CD14-positive monocyte (primary cell): ENCODE measurements around the gene CPNE9. TPM values are rescaled to one million over a fixed set of nuclear protein-coding genes. Genes with fewer than 3 reads are reported as not detected.

Source experiments
- DNase-seq, 3 donors: peaks; one replicate each; pipeline ENCODE4 v3.0.0-alpha.2; 2011 to 2022
- H2AFZ ChIP-seq: 2 replicates; pipeline ENCODE4 v1.6.0; 2012; ENCODE audit warnings: mild to moderate bottlenecking, low read depth, low read length, inconsistent platforms; ENCODE audit not compliant: insufficient read depth, poor library complexity, severe bottlenecking
- H3K27ac ChIP-seq, 2 donors: 1 replicate in 1 of 2; 2 replicates in 1 of 2; pipeline ENCODE4 v1.5.1; 2012 to 2013; ENCODE audit warnings: low read length in 2 of 2, control low read depth in 1 of 2, inconsistent platforms in 1 of 2, low read depth in 1 of 2, mild to moderate bottlenecking in 1 of 2
- H3K27me3 ChIP-seq, 2 donors: one replicate each; pipeline versions ENCODE4 v1.6.0 to v1.6.1; 2011 to 2013; ENCODE audit warnings: low read length in 2 of 2; ENCODE audit not compliant: control insufficient read depth in 2 of 2, insufficient read depth in 2 of 2
- H3K36me3 ChIP-seq, 2 donors: replicated peaks in 1 of 2; 1 replicate in 1 of 2; 2 replicates in 1 of 2; pipeline versions ENCODE4 v1.5.1 to v1.6.1; 2012 to 2013; ENCODE audit warnings: low read length in 2 of 2, control low read depth in 1 of 2, inconsistent platforms in 1 of 2, mild to moderate bottlenecking in 1 of 2; ENCODE audit not compliant: insufficient read depth in 2 of 2, control insufficient read depth in 1 of 2
- H3K4me1 ChIP-seq, 2 donors: 1 replicate in 1 of 2; 2 replicates in 1 of 2; pipeline versions ENCODE4 v1.5.1 to v1.6.1; 2012 to 2013; ENCODE audit warnings: low read length in 2 of 2, control low read depth in 1 of 2, inconsistent platforms in 1 of 2, mild to moderate bottlenecking in 1 of 2, moderate library complexity in 1 of 2; ENCODE audit not compliant: insufficient read depth in 2 of 2, control insufficient read depth in 1 of 2
- H3K4me2 ChIP-seq: replicated peaks from 2 replicates; pipeline ENCODE3; 2012; ENCODE audit warnings: low read length, moderate library complexity, mild to moderate bottlenecking; ENCODE audit not compliant: poor library complexity, severe bottlenecking; ENCODE audit errors: extremely low read depth
- H3K4me3 ChIP-seq, 3 experiments: fragments of 200-600 bp in 1 of 3; sonication (generic) in 1 of 3; replicated peaks in 1 of 3; 1 replicate in 2 of 3; 2 replicates in 1 of 3; pipeline ENCODE4 v1.5.1; 2011 to 2013; ENCODE audit warnings: low read length in 3 of 3, mild to moderate bottlenecking in 3 of 3, control low read depth in 2 of 3, low read depth in 2 of 3, inconsistent platforms in 1 of 3, moderate library complexity in 1 of 3
- H3K79me2 ChIP-seq: 2 replicates; pipeline ENCODE4 v1.6.0; 2012; ENCODE audit warnings: mild to moderate bottlenecking, control low read depth, inconsistent platforms, low read length, moderate library complexity; ENCODE audit not compliant: insufficient read depth
- H3K9ac ChIP-seq: 2 replicates; pipeline ENCODE4 v1.6.0; 2017; ENCODE audit warnings: low read length, mild to moderate bottlenecking; ENCODE audit not compliant: insufficient read depth, poor library complexity, severe bottlenecking
- H3K9me3 ChIP-seq, 2 donors: replicated peaks in 1 of 2; 1 replicate in 1 of 2; 2 replicates in 1 of 2; pipeline versions ENCODE4 v1.5.1 to v1.6.1; 2012 to 2013; ENCODE audit warnings: low read length in 2 of 2, control low read depth in 1 of 2; ENCODE audit not compliant: control insufficient read depth in 1 of 2, insufficient read depth in 1 of 2
- H4K20me1 ChIP-seq: 2 replicates; pipeline ENCODE4 v1.6.0; 2012; ENCODE audit warnings: mild to moderate bottlenecking, low read length, control low read depth, moderate library complexity; ENCODE audit not compliant: insufficient read depth
- H3K27ac Mint-ChIP-seq, 7 donors: one replicate each; pipeline ENCODE4 v1.8.0; 2020; ENCODE audit warnings: mild to moderate bottlenecking in 7 of 7, mixed read lengths in 7 of 7, moderate library complexity in 6 of 7, inconsistent platforms in 2 of 7
- H3K27me3 Mint-ChIP-seq, 3 donors: one replicate each; pipeline ENCODE4 v1.8.0; 2021 to 2022; ENCODE audit warnings: low read depth in 3 of 3, mild to moderate bottlenecking in 3 of 3, mixed read lengths in 3 of 3, moderate library complexity in 3 of 3, inconsistent platforms in 1 of 3
- H3K36me3 Mint-ChIP-seq, 2 donors: one replicate each; pipeline ENCODE4 v1.8.0; 2020; ENCODE audit warnings: mixed read lengths in 2 of 2, inconsistent platforms in 1 of 2, mild to moderate bottlenecking in 1 of 2
- H3K4me1 Mint-ChIP-seq: one replicate; pipeline ENCODE4 v1.8.0; 2020; ENCODE audit warnings: mild to moderate bottlenecking, mixed read lengths
- H3K4me3 Mint-ChIP-seq, 2 donors: one replicate each; pipeline ENCODE4 v1.8.0; 2020; ENCODE audit warnings: mild to moderate bottlenecking in 2 of 2, mixed read lengths in 2 of 2, moderate library complexity in 1 of 2
- H3K9me3 Mint-ChIP-seq, 7 donors: one replicate each; pipeline ENCODE4 v1.8.0; 2020 to 2022; ENCODE audit warnings: mixed read lengths in 7 of 7, mild to moderate bottlenecking in 6 of 7, moderate library complexity in 6 of 7, inconsistent platforms in 2 of 7
- WGBS: methylation state at CpG from one replicate; pipeline ENCODE4 v1.1.5; 2013; ENCODE audit warnings: missing lambda C conversion rate; ENCODE audit not compliant: insufficient coverage; 5-methylcytosine and 5-hydroxymethylcytosine counted together
- intact Hi-C, 2 donors: fragments of 100-400 bp; cut with micrococcal nuclease; formaldehyde crosslinking; loops; one replicate each; pipeline versions ENCODE4 v1.15.0 to v1.15.1; 2023
- polyA plus RNA-seq, 3 donors: library from polyadenylated mRNA; depleted of rRNA in 1 of 3; unstranded in 2 of 3; stranded (reverse) in 1 of 3; fragments of 300-500 nt in 2 of 3; fragments of >200 nt in 1 of 3; fragmentation: Illumina TruSeq in 2 of 3; gene quantifications; 1 replicate in 2 of 3; 2 replicates in 1 of 3; pipeline ENCODE4 v1.2.3, GENCODE V29; 2012 to 2021
- TF ChIP-seq, protein P1 (sequence below): fragments of 200-600 bp; IDR thresholded peaks from one replicate; pipeline ENCODE4 v1.8.0; 2022; ENCODE audit warnings: antibody characterized with exemption, mild to moderate bottlenecking

CPNE9 gene
- polyA plus RNA-seq, 3 donors, result 0.51 to 0.55 TPM; not detected in 1

DNA sequence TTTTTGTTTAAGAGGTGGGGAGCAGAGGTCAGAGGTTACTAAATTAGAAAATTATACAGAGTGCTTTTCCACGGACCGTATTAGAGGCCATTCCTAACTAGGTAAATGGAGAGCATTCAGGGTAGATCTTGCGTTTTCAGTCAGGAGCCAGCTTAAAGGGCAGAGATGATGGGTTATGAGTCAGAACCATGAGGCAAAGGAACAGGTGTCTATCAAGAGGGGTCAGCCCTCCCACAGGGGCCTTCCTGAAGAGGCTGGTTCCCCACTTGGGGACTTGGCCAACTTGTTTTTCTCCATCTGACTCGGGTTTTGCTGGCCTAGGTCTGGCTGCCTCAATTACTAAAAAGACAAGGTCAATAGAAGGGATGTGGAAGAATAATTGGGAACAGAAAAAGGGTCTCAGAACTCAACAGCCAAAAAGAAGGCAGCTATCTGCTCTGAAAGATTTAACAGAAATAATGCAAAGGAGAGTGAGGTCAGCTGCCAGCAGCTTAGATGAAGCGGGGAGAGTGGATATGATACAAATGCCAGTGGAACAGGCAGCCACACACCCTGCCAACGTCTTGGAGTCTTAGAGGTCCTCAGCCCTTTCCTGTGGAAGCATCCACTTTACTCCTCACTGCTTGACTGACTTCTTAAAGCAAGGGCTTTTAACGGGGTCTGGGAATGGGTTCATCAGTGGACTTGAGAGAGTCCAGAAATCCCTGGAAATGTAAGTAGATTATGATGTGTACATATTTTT, 36.8 kb upstream of the CPNE9 start:
- H4K20me1 ChIP-seq, result peaks cover 99% of the 10 kb centered on the region
- no peak overlapping the region for H3K27ac ChIP-seq
- WGBS, result 86% methylated on average over 5 of the region's 7 CpGs
- intact Hi-C loops, result loop anchor here in 1 of 2 donors (10.0 kb wide), 1 partner anchor 212 kb away; no protein-coding TSS in a partner anchor
- peak overlapping the region in 3 of 7 donors; percentile 3 to 75 (median 46) for H3K27ac Mint-ChIP-seq
- peaks cover 94 to 100% of the 10 kb centered on the region in 2 donors for H3K36me3 ChIP-seq
- H3K4me3 ChIP-seq, result no peak overlapping the region
- no peak overlapping the region for H3K4me3 Mint-ChIP-seq
- H3K4me1 Mint-ChIP-seq, result no peaks in the 10 kb centered on the region
- H3K27me3 Mint-ChIP-seq, result no peaks in the 10 kb centered on the region
- DNase-seq, result no peak
- H3K4me2 ChIP-seq, result no peak overlapping the region
- no peaks in the 10 kb centered on the region for H3K9me3 ChIP-seq
- no peaks in the 10 kb centered on the region for H3K27me3 ChIP-seq
- peaks cover 88 to 96% of the 10 kb centered on the region in 2 donors for H3K36me3 Mint-ChIP-seq
- no peak overlapping the region for H3K9ac ChIP-seq
- no peaks in the 10 kb centered on the region for H3K4me1 ChIP-seq
- peaks cover 0 to 1% (median 0%) of the 10 kb centered on the region in 7 donors for H3K9me3 Mint-ChIP-seq
- TF ChIP-seq, protein P1, sequence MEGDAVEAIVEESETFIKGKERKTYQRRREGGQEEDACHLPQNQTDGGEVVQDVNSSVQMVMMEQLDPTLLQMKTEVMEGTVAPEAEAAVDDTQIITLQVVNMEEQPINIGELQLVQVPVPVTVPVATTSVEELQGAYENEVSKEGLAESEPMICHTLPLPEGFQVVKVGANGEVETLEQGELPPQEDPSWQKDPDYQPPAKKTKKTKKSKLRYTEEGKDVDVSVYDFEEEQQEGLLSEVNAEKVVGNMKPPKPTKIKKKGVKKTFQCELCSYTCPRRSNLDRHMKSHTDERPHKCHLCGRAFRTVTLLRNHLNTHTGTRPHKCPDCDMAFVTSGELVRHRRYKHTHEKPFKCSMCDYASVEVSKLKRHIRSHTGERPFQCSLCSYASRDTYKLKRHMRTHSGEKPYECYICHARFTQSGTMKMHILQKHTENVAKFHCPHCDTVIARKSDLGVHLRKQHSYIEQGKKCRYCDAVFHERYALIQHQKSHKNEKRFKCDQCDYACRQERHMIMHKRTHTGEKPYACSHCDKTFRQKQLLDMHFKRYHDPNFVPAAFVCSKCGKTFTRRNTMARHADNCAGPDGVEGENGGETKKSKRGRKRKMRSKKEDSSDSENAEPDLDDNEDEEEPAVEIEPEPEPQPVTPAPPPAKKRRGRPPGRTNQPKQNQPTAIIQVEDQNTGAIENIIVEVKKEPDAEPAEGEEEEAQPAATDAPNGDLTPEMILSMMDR, result no peak
- H2AFZ ChIP-seq, result no peak overlapping the region
- peaks cover 50% of the 10 kb centered on the region for H3K79me2 ChIP-seq

DNA sequence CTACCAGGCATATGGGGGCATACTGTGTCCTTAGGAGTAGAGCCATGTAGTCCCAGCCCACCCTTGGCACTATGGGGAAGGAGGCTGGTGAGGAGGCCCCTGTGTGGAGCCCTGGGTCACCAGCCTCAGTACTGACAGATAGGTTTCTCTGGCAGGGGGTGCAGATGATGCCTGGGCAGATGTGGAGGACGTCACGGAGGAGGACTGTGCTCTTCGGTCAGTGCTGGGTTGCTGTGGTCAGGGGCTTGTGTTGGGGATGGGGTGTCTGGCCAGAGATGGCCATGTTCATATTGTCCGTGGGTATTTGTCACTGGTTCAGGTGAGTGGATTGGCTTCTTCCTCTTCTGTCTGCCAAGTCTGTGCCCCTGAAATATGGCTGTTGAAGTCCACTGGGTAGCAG, 34.4 kb upstream of the CPNE9 start:
- Histone ChIP-seq H3K27ac (peak overlapping the region in 1 of 2 donors; percentile 12), H4K20me1 (peaks cover 99% of the 10 kb centered on the region), H3K79me2 (peaks cover 39% of the 10 kb centered on the region), H2AFZ (no peak overlapping the region), H3K4me3 (no peak overlapping the region), H3K4me2 (no peak overlapping the region), H3K9me3 (no peaks in the 10 kb centered on the region), H3K27me3 (no peaks in the 10 kb centered on the region), H3K9ac (no peak overlapping the region), H3K4me1 (no peaks in the 10 kb centered on the region), H3K36me3 (peaks cover 97 to 100% of the 10 kb centered on the region in 2 donors)
- TF ChIP-seq, protein P1, result no peak
- DNase-seq, result no peak
- H3K27ac Mint-ChIP-seq, result peak overlapping the region in 3 of 7 donors; percentile 5 to 72 (median 32)
- no peaks in the 10 kb centered on the region for H3K4me1 Mint-ChIP-seq
- intact Hi-C loops, result loop anchor here in 1 of 2 donors (10.0 kb wide), 1 partner anchor 214 kb away; no protein-coding TSS in a partner anchor
- no peak overlapping the region for H3K4me3 Mint-ChIP-seq
- H3K9me3 Mint-ChIP-seq, result no peaks in the 10 kb centered on the region
- WGBS, result 93% methylated on average over 4 of the region's 4 CpGs
- H3K27me3 Mint-ChIP-seq, result no peaks in the 10 kb centered on the region
- peaks cover 93 to 94% of the 10 kb centered on the region in 2 donors for H3K36me3 Mint-ChIP-seq
